HG03097 (cell line): ENCODE measurements around the gene TVP23C.
"Not testable (repeated sequence)": the region's sequence is repeated elsewhere in the genome, so short reads cannot be mapped to it uniquely, and the experiment has no call there.

Experiments
- ATAC-seq: cut with Tn5 transposase; IDR thresholded peaks from one replicate; pipeline ENCODE4 v1.9.1; 2021; ENCODE audit not compliant: unreplicated experiment, low FRiP score

TVP23C gene

DNA sequence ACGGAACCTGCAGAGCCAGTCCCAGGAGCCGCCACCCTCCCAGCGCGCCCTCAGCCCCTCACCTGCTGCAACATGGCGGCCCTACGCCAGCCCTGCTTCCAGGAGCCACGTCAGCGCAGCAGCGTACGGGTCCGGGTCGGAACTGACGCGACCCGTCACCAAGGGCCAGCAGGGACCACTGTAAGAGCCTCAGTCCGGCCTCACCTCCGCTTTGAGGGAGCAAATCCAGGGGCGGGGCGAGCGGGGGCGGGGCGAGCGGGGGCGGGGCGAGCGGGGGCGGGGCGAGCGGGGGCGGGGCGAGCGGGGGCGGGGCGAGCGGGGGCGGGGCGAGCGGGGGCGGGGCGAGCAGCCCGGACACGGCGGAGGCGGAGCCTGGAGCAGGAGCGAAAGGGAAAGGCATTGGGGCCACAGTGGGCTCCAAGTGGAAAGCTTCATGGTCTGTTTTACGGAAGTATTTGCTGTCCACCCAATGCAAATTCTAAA is at the start of gene TVP23C:
TVP23C (minus strand) TSS at position 109 of the 483 bp plus-strand sequence; CDS start at position 74, 35 bp downstream.
- peak; percentile 88 for ATAC-seq

- ATAC-seq = not testable (repeated sequence)
Measured at GRCh38 chr17:15592960-15593359, 29.7 kb upstream of the TVP23C start.

DNA sequence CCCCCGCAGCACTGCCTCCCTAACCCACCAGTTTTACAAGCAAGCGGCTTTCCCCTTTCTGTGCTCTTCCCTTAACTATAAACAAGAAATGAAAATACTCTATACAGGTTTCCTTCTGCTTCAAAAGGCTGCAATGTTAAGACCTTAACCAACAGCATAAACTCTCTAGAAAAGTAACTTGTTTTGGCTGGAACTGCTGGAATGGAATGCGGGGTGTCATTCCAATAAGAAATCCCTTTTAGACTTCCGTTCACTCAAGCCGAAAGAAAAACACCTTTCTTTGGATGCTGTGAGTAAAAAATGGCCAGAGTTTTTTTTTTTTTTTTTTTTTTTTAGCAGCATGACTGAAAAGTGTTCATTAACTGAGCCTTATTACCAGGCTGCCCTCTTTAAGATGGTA is 28.7 kb upstream of the TVP23C start:
- not testable (repeated sequence) for ATAC-seq

GRCh38 chr17:15590844-15591243 is 27.6 kb upstream of the TVP23C start:
- not testable (repeated sequence) for ATAC-seq

DNA sequence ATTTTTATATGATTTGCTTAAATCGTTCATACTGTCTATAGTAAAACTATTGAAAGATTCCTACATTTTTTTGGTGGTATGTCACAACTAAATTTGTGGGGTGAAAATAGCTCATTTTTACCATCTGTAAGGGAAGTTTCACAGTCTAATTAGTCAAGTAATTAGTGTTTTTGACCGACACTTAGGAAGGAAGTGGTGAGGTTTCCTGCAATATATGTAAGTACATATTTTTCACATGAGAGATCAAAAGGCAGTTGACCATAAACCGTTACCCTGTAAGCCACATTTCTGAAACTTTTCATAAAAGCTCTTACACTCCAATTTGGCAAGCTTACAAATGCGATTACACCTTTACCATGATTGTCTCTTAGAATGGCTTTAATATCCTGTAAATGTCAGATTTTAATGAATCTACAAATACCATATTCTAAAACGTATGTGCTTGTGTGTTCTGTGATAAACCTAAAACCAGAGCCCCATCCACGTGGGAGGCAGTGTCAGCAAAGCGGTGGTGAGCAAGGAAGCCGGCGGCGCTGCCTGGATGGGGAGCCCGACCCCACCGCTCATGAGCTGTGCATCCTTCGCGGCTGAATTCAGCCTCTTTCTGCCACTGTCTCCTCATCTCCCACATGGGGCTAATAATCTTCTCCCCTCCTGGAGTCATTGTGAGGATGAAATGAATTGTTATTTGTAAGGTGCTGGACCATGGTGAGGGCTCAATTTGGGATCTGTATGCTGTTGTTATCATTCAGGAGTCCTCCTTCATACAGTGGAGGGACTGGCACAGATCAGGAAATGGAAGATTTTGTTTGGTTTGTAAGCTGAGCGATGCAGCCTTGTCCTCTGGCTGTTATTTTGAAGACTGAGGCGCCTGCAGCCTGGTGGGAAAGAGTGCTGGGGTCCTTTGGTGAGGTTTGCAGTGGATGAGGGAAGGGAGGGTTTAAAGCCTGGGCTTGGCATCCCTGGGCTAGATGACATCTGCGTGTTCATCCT is 26.6 kb upstream of the TVP23C start:
- not testable (repeated sequence) for ATAC-seq

DNA sequence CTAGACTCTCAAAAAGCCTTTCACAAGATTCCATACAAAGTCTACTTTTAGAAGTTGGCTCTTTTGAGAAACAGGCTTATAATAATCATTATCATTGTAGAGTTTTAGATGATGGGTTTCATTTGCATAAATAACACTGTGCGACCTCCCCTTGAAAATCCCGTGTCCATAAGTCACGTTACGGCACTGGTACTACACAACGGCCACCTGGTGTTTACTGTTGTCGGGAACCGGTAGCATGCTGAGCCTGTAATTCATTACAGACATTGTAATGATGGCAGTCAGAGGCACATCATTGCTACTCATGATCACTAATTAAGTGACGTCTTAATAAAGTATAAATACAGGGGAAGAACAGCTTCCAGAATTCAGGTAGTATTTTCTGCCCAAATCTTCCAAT is 24.7 kb upstream of the TVP23C start:
- not testable (repeated sequence) for ATAC-seq

- ATAC-seq = not testable (repeated sequence)
Measured at GRCh38 chr17:15583313-15583712, 20.0 kb upstream of the TVP23C start.

DNA sequence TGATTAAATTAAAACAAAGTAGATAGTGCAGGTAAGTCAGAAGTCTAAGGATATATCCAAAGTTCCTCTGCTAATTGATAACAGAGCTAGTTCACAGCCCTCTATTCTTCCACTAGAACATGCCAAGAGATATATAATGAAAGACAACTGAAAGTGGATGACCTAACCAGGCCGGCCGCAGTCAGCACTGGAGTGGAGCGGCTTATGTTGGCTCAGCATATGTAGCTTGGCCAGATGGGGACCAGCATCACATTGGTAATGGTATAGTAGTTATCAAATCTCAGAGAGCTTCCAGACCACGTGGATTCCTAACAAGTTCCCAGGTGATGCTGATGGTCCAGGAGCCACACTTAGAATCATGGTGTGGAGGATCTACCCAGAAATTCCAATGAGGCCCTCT is 18.2 kb upstream of the TVP23C start:
- not testable (repeated sequence) for ATAC-seq

DNA sequence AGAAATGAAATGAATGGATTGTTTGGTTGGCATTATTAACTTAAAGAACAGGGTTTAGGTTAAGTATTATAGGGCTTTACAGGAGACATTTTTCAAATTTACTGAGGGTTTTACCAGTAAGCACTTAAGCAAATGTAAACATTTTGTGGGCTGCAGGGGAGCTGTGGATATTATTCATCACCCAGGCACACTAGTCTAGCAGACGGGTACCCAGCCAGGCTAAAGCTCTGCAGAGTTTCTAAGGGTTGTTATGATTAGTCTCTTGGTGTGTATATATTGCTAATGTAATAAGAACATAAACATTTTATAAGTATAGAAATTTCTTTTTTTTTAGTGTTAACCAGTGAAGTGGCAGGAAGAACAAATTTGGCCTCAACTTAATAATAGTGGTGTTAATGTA is 13.6 kb upstream of the TVP23C start:
- ATAC-seq = not testable (repeated sequence)

- not testable (repeated sequence) for ATAC-seq
Measured at GRCh38 chr17:15574660-15575059, 11.4 kb upstream of the TVP23C start.

DNA sequence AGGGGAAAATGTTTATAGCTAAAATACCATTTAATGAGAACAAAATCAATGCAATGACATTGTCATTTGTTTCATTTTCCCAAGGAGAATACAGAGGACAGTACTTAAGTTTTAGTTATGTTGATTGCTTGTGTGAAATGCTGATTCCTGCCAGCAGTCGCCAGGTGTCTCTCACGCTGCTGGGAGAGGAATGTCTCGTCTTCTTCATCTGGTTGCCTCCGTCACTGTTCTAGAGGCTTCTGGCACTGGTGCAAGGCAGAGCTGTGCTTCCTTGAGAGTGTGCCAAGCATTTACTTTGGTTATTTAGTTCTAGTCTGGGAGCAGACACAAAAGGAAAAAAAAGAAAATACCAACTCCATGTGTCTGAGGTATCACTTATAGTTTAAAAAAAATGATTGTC is 10.6 kb upstream of the TVP23C start:
- ATAC-seq = not testable (repeated sequence)

GRCh38 chr17:15562613-15563374 is 489 bp downstream of the TVP23C start:
- peak; percentile 37 for ATAC-seq

DNA sequence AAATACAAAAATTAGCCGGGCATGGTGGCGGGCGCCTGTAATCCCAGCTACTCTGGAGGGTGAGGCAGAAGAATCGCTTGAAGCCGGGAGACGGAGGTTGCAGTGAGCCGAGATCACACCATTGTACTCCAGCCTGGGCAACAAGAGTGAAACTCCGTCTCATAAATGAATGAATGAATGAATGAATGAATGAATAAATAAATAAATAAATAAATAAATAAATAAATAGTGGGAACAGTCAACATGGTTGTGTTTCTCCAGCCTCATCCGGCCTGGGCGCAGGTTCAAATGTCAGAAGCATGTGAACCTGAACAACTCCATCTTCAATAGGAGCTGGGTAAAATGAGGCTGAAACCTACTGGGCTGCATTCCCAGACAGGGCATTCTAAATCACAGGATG is 1.8 kb downstream of the TVP23C start:
- ATAC-seq = not testable (repeated sequence)

GRCh38 chr17:15558403-15559105 is 4.7 kb downstream of the TVP23C start:
- ATAC-seq = not testable (repeated sequence)

DNA sequence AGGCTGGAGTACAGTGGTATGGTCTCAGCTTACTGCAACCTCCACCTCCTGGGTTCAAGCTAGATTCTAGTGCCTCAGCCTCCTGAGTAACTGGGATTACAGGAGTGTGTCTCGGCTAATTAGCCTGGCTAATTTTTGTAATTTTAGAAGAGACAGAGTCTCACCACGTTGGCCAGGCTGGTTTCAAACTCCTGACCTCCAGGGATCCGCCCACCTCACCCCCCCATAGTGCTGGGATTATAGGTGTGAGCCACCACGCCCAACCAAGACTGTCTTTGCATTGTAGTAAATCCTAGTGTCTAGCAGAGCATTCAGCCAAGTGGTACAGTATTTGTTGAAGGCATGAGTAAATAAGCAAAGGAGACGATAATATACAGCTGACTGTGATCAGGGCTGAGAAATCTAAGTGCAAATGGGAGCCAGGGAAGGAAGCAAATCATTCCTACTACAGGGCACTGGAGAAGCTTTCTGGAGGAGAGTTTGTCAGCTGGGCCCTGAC is 5.9 kb downstream of the TVP23C start:
- ATAC-seq = not testable (repeated sequence)

DNA sequence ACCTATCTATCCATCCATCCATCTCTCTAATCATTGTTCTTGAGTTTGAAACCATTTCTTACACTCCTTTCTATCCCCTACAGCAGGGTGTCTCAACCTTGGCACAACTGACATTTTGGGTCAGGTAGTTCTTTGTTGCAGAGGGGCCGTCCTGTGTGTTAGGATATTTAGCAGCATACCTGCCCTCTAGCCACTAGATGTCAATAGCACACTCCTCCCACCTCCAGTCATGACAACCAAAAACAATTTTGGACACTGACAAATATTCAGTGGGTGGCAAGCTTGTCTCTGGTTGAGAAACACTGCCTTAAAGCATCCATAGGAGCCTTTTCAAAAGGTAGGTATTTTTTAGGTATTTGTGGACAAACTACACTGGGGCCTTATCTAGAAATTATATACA is 10.4 kb downstream of the TVP23C start:
- ATAC-seq = not testable (repeated sequence)

- ATAC-seq = not testable (repeated sequence)
Measured at GRCh38 chr17:15549552-15549951, 13.7 kb downstream of the TVP23C start.

- not testable (repeated sequence) for ATAC-seq
Measured at GRCh38 chr17:15546604-15547003, 16.7 kb downstream of the TVP23C start.

DNA sequence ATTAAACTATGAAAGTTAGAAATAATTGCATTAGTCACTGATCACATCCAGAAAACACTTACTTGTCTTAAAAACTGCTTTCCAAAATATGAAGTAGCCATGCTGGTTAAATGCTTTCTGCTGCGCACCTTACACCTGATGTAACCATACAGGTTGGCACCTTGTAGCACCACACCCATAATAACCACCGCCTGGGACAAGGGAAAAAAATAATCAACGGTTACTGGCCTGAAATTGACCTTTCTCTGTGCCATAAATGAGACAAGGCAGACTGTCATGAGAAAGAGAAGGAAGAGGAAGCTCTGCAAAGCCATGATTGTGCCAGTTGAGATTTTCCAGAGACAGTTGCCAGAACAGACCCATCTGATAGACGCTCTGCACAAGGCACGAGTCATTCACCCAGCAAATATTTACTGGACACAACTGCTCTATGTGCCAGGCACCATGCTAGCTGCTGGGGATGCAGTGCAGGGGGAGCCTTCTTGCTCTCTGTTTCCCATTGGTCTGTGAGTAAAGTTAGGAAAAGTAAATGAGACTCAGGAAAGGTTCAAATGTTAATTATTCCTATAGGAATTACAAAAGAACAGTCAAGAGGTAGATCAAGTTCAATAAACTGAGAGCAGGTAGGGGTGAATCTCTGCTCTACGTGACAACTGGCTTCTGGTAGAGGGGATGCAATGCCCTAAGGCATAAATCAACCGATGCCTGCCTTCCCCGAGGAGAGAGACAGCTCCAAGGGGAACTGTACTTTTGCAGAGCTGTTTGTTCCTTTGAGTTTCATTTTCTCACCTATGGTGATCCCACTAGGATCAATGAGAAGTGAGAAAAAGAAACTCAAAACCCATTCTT is 22.7 kb downstream of the TVP23C start:
- ATAC-seq = not testable (repeated sequence)
